ENCODE results near the gene LCE3B.

LCE3B gene

DNA sequence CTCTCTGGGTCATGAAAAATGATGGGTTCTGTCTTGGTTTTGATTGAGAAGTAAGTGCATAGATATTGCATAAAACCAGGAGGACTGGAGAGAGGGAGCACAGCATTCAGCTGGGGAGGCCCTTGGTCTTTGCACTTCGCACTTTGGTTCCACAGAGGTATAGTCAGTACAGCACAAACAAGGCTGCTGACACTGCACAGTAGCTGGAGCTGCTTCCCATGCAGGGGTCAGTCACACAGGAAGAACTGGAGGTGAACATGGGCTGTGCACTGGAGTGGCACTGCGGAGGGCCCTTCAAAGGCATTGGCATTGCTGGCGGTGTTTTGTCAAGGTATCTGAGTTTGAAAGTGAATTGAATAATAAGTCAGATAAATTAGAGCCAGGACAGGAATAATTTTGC, 45.0 kb downstream of the LCE3B start:
- DNase-seq (ENCODE audit: low spot score), result no peak

DNA sequence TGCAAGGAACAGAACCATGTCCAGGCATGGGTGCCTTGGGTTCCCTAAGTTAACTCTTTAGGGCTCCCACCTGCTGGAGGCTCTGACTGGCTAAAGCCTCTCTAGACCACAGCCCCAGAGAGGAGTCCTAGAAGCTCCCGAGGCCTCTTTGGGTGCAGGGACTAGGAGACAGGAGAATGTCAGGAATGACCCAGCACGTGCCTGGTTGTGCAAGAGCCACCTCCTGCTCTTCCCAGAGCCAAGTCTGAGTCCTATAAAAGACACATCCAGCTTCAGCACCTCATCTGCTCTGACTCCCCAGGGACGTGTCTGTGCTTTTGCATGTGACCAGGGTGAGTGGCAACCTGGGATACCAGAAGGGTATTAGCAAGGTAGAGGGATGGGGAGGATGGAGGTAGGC, 49.5 kb downstream of the LCE3B start, which contains the start of gene LCE2D:
Gene LCE2D (plus strand): TSS at position 283 of the 400 bp plus-strand sequence. CDS start 726 bp downstream, outside the sequence.
- DNase-seq (ENCODE audit: low spot score), result no peak

All from ecto neural progenitor cell (in vitro differentiated cells).